Mucosa of descending colon (tissue), 3 donors: Measurements from ENCODE around the gene CAPN2. TPM values are rescaled to one million over a fixed set of nuclear protein-coding genes. Genes with fewer than 3 reads are reported as not detected.

ENCODE experiments used
- ATAC-seq: fragments of 200-7000 bp; cut with Tn5 transposase; one replicate; pipeline ENCODE4 v1.9.1; 2020; ENCODE audit warnings: mild to moderate bottlenecking, moderate library complexity
- DNase-seq, 3 donors: peaks; one replicate each; pipeline ENCODE4 v3.0.0-alpha.2; 2020
- H3K36me3 ChIP-seq: fragments of 200-600 bp; one replicate; pipeline ENCODE4 v1.8.0; 2021; ENCODE audit warnings: low read depth, mild to moderate bottlenecking
- H3K4me1 ChIP-seq: fragments of 200-600 bp; one replicate; pipeline ENCODE4 v1.8.0; 2021; ENCODE audit warnings: low read depth, mild to moderate bottlenecking
- H3K4me3 ChIP-seq: fragments of 200-600 bp; one replicate; pipeline ENCODE4 v1.8.0; 2021; ENCODE audit warnings: mild to moderate bottlenecking
- H3K9me3 ChIP-seq: fragments of 200-600 bp; one replicate; pipeline ENCODE4 v1.8.0; 2021; ENCODE audit warnings: mild to moderate bottlenecking
- CTCF ChIP-seq: fragments of 200-600 bp; IDR thresholded peaks from one replicate; pipeline ENCODE4 v1.8.0; 2022; ENCODE audit warnings: antibody characterized with exemption, mild to moderate bottlenecking
- intact Hi-C, 2 donors: fragments of 100-400 bp; cut with DNase I in 1 of 2; cut with micrococcal nuclease in 1 of 2; formaldehyde crosslinking; loops; one replicate each; pipeline versions ENCODE4 v1.11.0 to v1.11.1; 2022; cut with DNase I, micrococcal nuclease
- long read RNA-seq, 2 donors: library from polyadenylated mRNA; unstranded; transcript quantifications; one replicate each; pipeline ENCODE4 v2.0.0, GENCODE V29; 2019 to 2021
- total RNA-seq, 3 donors: library from RNA; stranded (reverse); fragmentation: NEBNext Ultra II Directional in 2 of 3; extraction: Animal tissue kit (Norgen Biotek cat#: 25700) in 2 of 3; gene quantifications; one replicate each; pipeline versions ENCODE4 v1.2.1 to v1.2.4, GENCODE V29; 2021 to 2023
- donor health status: DM: no; HTN: no; CAD: no; lungs with moderate emphysema.
- donor health status: DM: no; HTN: no; CAD: no.
- donor health status: DM: no; HTN: yes; CAD: no.

CAPN2 gene
- total RNA-seq: 100 to 1,000 TPM; 200 to 417 (median 305) TPM
- long read RNA-seq, donor 1, transcript CAPN2-209 (10 exons, 2,991 nt): major isoform, 5 of 26 reads
- long read RNA-seq, donor 1, partial matches to known transcripts: 9 of 26 reads
- long read RNA-seq, donor 1, other reads (novel, unspliced or antisense): 12 of 26 reads
- long read RNA-seq, donor 2, partial matches to known transcripts: 5 of 8 reads
- long read RNA-seq, donor 2, other reads (novel, unspliced or antisense): 1 of 8 reads

DNA sequence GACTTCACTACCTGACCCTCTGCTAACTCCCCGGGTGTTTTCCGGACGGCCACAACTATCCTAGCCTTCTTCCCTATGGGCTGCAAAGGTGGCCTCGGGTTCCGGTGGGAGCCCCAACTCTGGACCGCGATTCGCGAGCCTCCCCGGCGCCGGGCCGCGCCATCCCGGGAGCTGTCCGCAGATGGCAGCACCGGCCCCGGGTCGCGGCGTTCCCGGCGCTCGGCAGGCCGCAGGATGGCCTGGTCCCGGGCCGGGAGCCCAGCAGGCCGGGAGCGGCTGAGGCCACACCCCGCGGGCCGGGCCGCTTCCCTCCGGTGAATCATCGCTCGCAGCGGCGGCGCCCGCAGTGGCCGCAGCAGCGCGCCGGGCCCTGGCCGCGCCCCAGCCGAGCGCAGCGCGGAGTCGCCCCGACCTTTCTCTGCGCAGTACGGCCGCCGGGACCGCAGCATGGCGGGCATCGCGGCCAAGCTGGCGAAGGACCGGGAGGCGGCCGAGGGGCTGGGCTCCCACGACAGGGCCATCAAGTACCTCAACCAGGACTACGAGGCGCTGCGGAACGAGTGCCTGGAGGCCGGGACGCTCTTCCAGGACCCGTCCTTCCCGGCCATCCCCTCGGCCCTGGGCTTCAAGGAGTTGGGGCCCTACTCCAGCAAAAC, at the start of gene CAPN2:
CAPN2 (plus strand) TSS at position 346 of the 656 bp plus-strand sequence; CDS start at position 448, 102 bp downstream.
- DNase-seq (peak; percentile 81 to 90 (median 90)), ATAC-seq (peak; percentile 85)
- Histone ChIP-seq H3K9me3 (no peaks in the 10 kb centered on the region), H3K36me3 (no peaks in the 10 kb centered on the region), H3K4me3 (peak within 1 kb of the TSS; percentile 84), H3K4me1 (peaks cover 53% of the 10 kb centered on the region)
- peak; percentile 78 for TF ChIP-seq CTCF
- intact Hi-C loops: no loop called here

- Histone ChIP-seq H3K4me3 (no peak overlapping the region), H3K9me3 (no peaks in the 10 kb centered on the region), H3K4me1 (peaks cover 19% of the 10 kb centered on the region), H3K36me3 (no peaks in the 10 kb centered on the region)
- DNase-seq (no peak), ATAC-seq (peak; percentile 40)
- no peak for TF ChIP-seq CTCF
- intact Hi-C loops: no loop called here
These were observed 49.4 kb upstream of the CAPN2 start for GRCh38 chr1:223662943-223663342.

DNA sequence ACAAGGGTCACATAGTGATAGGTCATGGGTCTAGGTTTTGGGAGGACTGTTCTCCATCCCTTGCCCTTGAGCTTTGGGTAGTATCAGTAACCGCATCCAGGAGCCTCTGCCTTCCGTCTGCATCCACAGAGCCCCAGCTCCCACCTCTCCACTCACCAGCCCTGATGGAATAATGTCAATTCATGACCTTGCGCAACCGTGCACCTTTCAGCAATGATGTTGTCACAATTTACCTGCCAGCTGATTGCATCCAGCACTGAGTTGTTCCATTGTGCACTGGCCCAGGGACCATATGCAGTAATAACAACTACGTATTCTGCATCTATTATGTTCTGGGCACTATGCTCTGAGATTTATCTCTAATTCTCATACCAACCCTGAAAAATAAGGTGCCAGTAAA, 48.2 kb upstream of the CAPN2 start:
- H3K36me3 ChIP-seq: no peaks in the 10 kb centered on the region
- TF ChIP-seq CTCF: no peak
- ATAC-seq: no peak

GRCh38 chr1:223665592-223666312, 46.6 kb upstream of the CAPN2 start, which contains the start of gene CAPN8:
Gene CAPN8 (minus strand): TSS chr1:223665701. CDS start chr1:223665646, 55 bp downstream.
- H3K9me3 ChIP-seq: no peaks in the 10 kb centered on the region
- intact Hi-C loops: no loop called here
- H3K4me1 ChIP-seq: peaks cover 31% of the 10 kb centered on the region
- ATAC-seq (peak; percentile 95), DNase-seq (peak; percentile 68 to 72 (median 70))
- no peak within 1 kb of the TSS for H3K4me3 ChIP-seq
- no peak for TF ChIP-seq CTCF
- H3K36me3 ChIP-seq: no peaks in the 10 kb centered on the region

More for the DNA sequence above, 48.2 kb upstream of the CAPN2 start:
- Histone ChIP-seq H3K4me1 (peaks cover 30% of the 10 kb centered on the region), H3K4me3 (no peak overlapping the region), H3K9me3 (no peaks in the 10 kb centered on the region)
- DNase-seq: no peak
- intact Hi-C loops: no loop called here

- no peaks in the 10 kb centered on the region for H3K9me3 ChIP-seq
- intact Hi-C loops: no loop called here
- ATAC-seq (no peak), DNase-seq (no peak)
- no peak overlapping the region for H3K4me3 ChIP-seq
- TF ChIP-seq CTCF: no peak
- H3K36me3 ChIP-seq: no peaks in the 10 kb centered on the region
- H3K4me1 ChIP-seq: peaks cover 31% of the 10 kb centered on the region
These were observed 44.7 kb upstream of the CAPN2 start for GRCh38 chr1:223667484-223668182.
